Neural progenitor cell (in vitro differentiated cells): ENCODE data around the gene CRIM1.

Source experiments
- CTCF ChIP-seq: fragments of 200-600 bp; sonication (generic); IDR thresholded peaks from 2 replicates; pipeline ENCODE4 v1.5.1; 2017; ENCODE audit warnings: antibody characterized with exemption, mild to moderate bottlenecking
- EZH2 ChIP-seq: fragments of 200-600 bp; sonication (generic); IDR thresholded peaks from 2 replicates; pipeline ENCODE4 v1.6.1; 2017; ENCODE audit warnings: antibody characterized with exemption, mild to moderate bottlenecking, moderate library complexity
- EZH2phosphoT487 ChIP-seq: fragments of 200-600 bp; sonication (generic); IDR thresholded peaks from 2 replicates; pipeline ENCODE4 v1.6.1; 2017; ENCODE audit warnings: antibody characterized with exemption

GRCh38 chr2:36526226-36526625 lies 170.6 kb downstream of the CRIM1 start:
- TF ChIP-seq CTCF: no peak
- TF ChIP-seq EZH2: no peak
- no peak for TF ChIP-seq EZH2phosphoT487
